ENCODE results near the gene L3MBTL2.
"Not testable (repeated sequence)": the region's sequence is repeated elsewhere in the genome, so short reads cannot be mapped to it uniquely, and the experiment has no call there.

L3MBTL2 gene

GRCh38 chr22:41241133-41241676 is 36.1 kb downstream of the L3MBTL2 start:
- no peak for DNase-seq (ENCODE audit: low read depth in 3 of 3)

- DNase-seq (ENCODE audit: low read depth in 3 of 3), result no peak
These were observed 37.4 kb downstream of the L3MBTL2 start for GRCh38 chr22:41242396-41243117.

- no peak for DNase-seq (ENCODE audit: low read depth in 3 of 3)
These were observed 38.2 kb downstream of the L3MBTL2 start for GRCh38 chr22:41243361-41243760.

GRCh38 chr22:41245917-41246499 is 40.9 kb downstream of the L3MBTL2 start:
- no peak for DNase-seq (ENCODE audit: low read depth in 3 of 3)

DNA sequence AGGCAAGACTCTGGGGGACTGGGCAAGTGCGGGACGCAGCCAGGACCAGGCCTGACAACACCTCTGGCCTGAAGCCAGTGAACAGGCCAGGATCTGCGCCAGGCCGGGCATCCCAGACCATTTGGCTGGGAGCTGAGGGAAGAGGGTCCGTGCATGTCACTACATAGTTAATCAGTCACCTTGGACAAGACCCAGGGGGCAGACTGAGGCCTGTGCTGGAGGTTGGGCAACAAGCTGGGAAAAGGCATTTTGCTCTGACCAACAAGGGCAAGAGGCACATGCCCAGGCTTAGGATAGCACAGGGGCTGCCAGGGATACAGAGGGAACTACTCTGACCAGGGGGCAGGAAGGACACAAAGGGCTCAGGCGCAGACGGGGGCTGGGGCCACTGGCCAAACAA is 42.6 kb downstream of the L3MBTL2 start:
- no peak for DNase-seq (ENCODE audit: low read depth in 3 of 3)

- no peak for DNase-seq (ENCODE audit: low read depth in 3 of 3)
These were observed 43.2 kb downstream of the L3MBTL2 start for GRCh38 chr22:41248314-41248713.

- no peak for DNase-seq (ENCODE audit: low read depth in 3 of 3)
These were observed 43.6 kb downstream of the L3MBTL2 start for GRCh38 chr22:41248758-41249157.

- DNase-seq (ENCODE audit: low read depth in 3 of 3), result no peak
These were observed 44.3 kb downstream of the L3MBTL2 start for GRCh38 chr22:41249442-41249841.

DNA sequence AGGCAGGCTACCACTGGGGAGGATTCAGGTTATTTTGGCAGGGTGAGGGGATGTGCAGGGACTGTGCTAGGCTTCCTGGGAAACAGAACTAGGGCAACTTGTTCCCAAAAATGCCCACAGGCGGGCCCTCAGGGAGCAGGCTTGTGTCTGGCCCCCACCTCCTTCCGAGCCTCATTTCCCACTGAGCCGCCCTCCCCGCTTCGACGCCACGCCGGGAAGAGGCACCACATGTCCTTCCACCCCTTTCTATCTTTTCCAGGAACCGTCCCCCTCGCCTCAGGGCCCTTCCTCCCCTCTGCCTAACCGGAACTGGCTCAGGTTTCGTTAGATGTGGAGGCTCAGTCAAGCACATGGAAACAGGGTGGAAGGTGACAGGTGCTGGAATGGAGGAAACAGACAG is 45.0 kb downstream of the L3MBTL2 start:
- no peak for DNase-seq (ENCODE audit: low read depth in 3 of 3)

GRCh38 chr22:41252365-41252764 is 47.3 kb downstream of the L3MBTL2 start:
- no peak for DNase-seq (ENCODE audit: low read depth in 3 of 3)

GRCh38 chr22:41254230-41254629 is 49.1 kb downstream of the L3MBTL2 start:
- DNase-seq (ENCODE audit: low read depth in 3 of 3), result no peak

DNA sequence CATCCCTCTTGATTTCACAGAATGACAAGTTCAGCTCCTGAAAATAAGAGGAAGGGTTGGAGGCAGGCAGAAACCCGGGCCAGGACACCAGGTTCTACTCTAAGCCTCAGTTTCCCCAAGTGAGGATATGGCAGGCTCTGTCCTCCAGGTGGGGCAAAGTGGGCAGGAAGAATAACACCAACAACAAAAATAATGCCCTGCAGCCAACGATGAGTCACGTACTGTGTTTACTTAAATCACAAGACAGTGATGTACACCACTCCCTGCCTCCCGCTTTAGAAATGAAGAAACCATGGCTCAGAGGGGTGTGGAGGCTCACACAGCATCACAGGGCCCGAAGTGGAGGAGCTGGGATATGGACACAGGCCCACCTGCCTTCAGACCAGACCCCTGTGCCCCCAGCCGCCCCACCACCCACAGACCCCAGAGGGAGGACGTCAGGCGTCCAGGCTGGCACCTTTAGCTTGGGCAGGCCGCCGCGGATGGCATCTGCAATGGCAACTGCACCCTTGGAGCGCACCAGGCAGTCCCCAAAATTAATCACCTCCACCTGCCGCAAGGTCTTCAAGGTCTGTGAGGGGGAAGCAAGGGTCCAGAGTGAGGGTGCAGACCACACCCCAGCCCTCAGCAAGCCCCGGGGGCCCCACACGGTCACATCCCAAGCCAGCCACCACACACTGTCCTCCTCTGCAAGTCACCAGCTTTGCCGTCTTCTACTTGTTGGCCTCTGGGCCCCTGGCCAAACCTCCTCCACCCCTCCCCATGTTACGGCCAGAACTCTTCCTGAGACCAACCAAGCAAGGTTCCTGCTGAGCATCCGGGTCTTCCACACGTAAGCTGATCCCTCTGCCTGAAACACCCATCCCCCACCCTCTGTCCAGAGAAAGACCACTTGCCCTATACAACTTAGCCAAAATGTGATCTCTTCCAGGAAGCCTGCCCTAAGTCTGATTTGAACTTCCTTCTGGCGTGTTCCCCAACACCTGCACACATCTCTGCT is 51.4 kb downstream of the L3MBTL2 start:
- DNase-seq (ENCODE audit: low read depth in 3 of 3), result no peak

DNA sequence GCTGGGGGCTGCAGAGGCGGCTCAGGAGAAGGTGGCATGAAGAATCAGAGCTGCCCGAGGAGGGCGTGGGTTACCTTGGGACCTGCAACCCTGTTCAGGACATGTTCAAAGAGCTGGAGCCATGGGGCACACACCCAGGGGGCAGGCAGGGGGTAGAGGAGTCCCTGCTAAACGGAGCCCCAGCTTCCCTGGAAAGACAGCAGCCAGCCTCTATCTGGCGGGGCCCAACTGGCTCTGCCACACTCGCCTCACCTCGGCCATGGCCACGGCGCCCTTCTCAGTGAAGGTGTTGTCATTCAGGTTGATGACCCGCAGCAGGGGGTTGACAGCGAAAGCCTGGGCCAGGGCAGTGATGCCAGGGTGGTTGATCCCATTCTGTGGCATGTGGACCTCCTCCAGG is 52.6 kb downstream of the L3MBTL2 start:
- no peak for DNase-seq (ENCODE audit: low read depth in 3 of 3)

DNA sequence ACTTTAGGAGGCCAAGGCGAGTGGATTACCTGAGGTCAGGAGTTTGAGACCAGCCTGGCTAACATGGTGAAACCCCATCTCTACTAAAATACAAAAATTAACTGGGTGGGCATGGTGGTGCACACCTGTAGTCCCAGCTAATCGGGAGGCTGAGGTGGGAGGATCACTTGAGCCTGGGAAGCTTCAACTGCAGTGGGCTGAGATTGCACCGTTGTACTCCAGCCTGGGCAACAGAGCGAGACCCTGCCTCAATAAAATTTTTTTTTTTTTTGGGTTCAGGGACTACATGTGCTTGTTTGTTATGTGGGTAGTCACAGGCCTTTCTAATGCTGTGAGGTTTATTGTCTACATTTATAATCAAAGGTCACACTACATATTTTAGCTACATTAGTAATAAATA is 54.6 kb downstream of the L3MBTL2 start:
- not testable (repeated sequence) for DNase-seq (ENCODE audit: low read depth in 3 of 3)

GRCh38 chr22:41260871-41261270 is 55.8 kb downstream of the L3MBTL2 start:
- DNase-seq (ENCODE audit: low read depth in 3 of 3), result no peak

GRCh38 chr22:41261541-41262249 is 56.6 kb downstream of the L3MBTL2 start:
- DNase-seq (ENCODE audit: low read depth in 3 of 3), result no peak

- no peak for DNase-seq (ENCODE audit: low read depth in 3 of 3)
These were observed 57.2 kb downstream of the L3MBTL2 start for GRCh38 chr22:41262250-41262765.

DNA sequence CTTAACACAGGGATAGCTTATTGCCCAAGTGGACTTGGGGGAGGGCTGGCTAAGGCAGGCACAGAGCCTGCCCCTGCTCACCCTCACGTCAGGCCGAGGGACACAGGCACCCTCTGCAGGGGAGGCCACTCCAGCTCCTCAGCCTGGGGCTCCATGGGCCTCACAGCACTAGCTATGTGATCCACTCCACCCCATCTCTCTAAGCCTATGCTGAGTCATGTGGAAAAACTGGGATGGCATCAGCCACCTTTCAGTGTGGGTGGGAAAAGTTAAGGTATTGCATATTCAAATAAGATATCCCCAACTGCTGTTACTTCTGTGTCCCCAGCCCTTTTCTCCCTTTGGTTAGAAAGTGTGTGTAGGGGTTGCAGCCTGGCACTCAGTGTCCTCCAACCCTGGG is 58.6 kb downstream of the L3MBTL2 start:
- no peak for DNase-seq (ENCODE audit: low read depth in 3 of 3)

- DNase-seq (ENCODE audit: low read depth in 3 of 3), result no peak
These were observed 59.4 kb downstream of the L3MBTL2 start for GRCh38 chr22:41264408-41264941.

GRCh38 chr22:41267958-41268357 is 62.8 kb downstream of the L3MBTL2 start:
- DNase-seq (ENCODE audit: low read depth in 3 of 3), result no peak

GRCh38 chr22:41271787-41272186 is 66.7 kb downstream of the L3MBTL2 start:
- DNase-seq (ENCODE audit: low read depth in 3 of 3), result no peak
